H1 (cell line): Measurements from ENCODE around the gene CXXC5. TPM values are rescaled to one million over a fixed set of nuclear protein-coding genes. Genes with fewer than 3 reads are reported as not detected.

Source experiments
- CTCF ChIA-PET: fragments of 300-600 bp; sonication (Branson Sonifier 250); formaldehyde crosslinking; loops from one replicate; lab custom pipeline; 2021; ENCODE audit not compliant: partially characterized antibody; lab: Charles Lee
- POLR2A ChIA-PET: fragments of 300-600 bp; sonication (Branson Sonifier 250); formaldehyde crosslinking; loops from one replicate; lab custom pipeline; 2021; ENCODE audit warnings: inconsistent platforms; ENCODE audit not compliant: partially characterized antibody; lab: Charles Lee
- DNase-seq, 2 experiments: peaks; one replicate each; pipeline versions ENCODE4 v3.0.0 to v3.0.0-alpha.2; 2010 to 2022; ENCODE audit warnings: low spot score in 2 of 2, low read depth in 1 of 2, mixed read lengths in 1 of 2
- FAIRE-seq: peaks from 2 replicates; lab custom pipeline; 2011; peaks lifted over from hg19 to GRCh38; lab: Jason Lieb, UNC
- H2AFZ ChIP-seq: 2 replicates; pipeline ENCODE4 v1.8.1; 2012; ENCODE audit warnings: low read length, inconsistent platforms
- H2AK5ac ChIP-seq: 2 replicates; pipeline ENCODE4 v1.6.1; 2013; ENCODE audit warnings: low read depth, low read length
- H2BK120ac ChIP-seq: replicated peaks from 2 replicates; pipeline ENCODE3; 2013; ENCODE audit warnings: low read depth, low read length, inconsistent platforms
- H2BK12ac ChIP-seq: 2 replicates; pipeline ENCODE4 v1.6.1; 2013; ENCODE audit warnings: low read depth, low read length
- H2BK15ac ChIP-seq: 2 replicates; pipeline ENCODE4 v1.6.1; 2013; ENCODE audit warnings: low read length
- H2BK20ac ChIP-seq: 2 replicates; pipeline ENCODE4 v1.6.1; 2013; ENCODE audit warnings: low read length
- H2BK5ac ChIP-seq: 2 replicates; pipeline ENCODE4 v1.6.1; 2013; ENCODE audit warnings: low read depth, low read length
- H3K14ac ChIP-seq: 2 replicates; pipeline ENCODE4 v1.6.1; 2013; ENCODE audit warnings: inconsistent platforms; ENCODE audit not compliant: insufficient read length
- H3K18ac ChIP-seq: 2 replicates; pipeline ENCODE4 v1.6.1; 2013; ENCODE audit warnings: low read length; ENCODE audit errors: extremely low read depth
- H3K23ac ChIP-seq: 2 replicates; pipeline ENCODE4 v1.6.1; 2013; ENCODE audit warnings: inconsistent platforms; ENCODE audit not compliant: insufficient read length
- H3K23me2 ChIP-seq: 2 replicates; pipeline ENCODE4 v1.6.1; 2013; ENCODE audit warnings: low read depth, low read length
- H3K27ac ChIP-seq: 2 replicates; pipeline ENCODE4 v1.6.1; 2011; ENCODE audit warnings: low read depth, low read length, inconsistent platforms
- H3K27me3 ChIP-seq, 4 experiments: replicated peaks in 1 of 4; 1 replicate in 1 of 4; 2 replicates in 3 of 4; pipeline versions ENCODE4 v1.6.1 to v1.8.1; 2011 to 2013; ENCODE audit warnings: low read length in 3 of 4, mild to moderate bottlenecking in 3 of 4, inconsistent platforms in 2 of 4, mixed read lengths in 2 of 4, moderate library complexity in 1 of 4; ENCODE audit not compliant: control insufficient read depth in 3 of 4, insufficient read depth in 3 of 4; ENCODE audit errors: extremely low read depth in 1 of 4
- H3K36me3 ChIP-seq, 4 experiments: 2 replicates each; pipeline versions ENCODE4 v1.6.1 to v1.8.1; 2011 to 2013; ENCODE audit warnings: mild to moderate bottlenecking in 4 of 4, low read length in 3 of 4, moderate library complexity in 2 of 4, control low read depth in 1 of 4, inconsistent platforms in 1 of 4; ENCODE audit not compliant: insufficient read depth in 4 of 4, control insufficient read depth in 2 of 4
- H3K4ac ChIP-seq: replicated peaks from 2 replicates; pipeline ENCODE3; 2013; ENCODE audit warnings: low read length, low read depth, mixed read lengths, inconsistent platforms; ENCODE audit not compliant: insufficient read length
- H3K4me1 ChIP-seq, 4 experiments: replicated peaks in 1 of 4; 1 replicate in 1 of 4; 2 replicates in 3 of 4; pipeline versions ENCODE4 v1.6.1 to v1.8.1; 2011 to 2013; ENCODE audit warnings: low read length in 3 of 4, inconsistent platforms in 2 of 4, mixed read lengths in 1 of 4; ENCODE audit not compliant: insufficient read depth in 4 of 4, control insufficient read depth in 3 of 4
- H3K4me2 ChIP-seq, 2 experiments: 2 replicates each; pipeline versions ENCODE4 v1.6.1 to v1.8.1; 2011 to 2013; ENCODE audit warnings: low read depth in 2 of 2, low read length in 2 of 2, control low read depth in 1 of 2, inconsistent platforms in 1 of 2, mild to moderate bottlenecking in 1 of 2; ENCODE audit not compliant: insufficient read depth in 1 of 2
- H3K4me3 ChIP-seq, 4 experiments: fragments of 200-600, 300-600 bp in 1 of 4; sonication (generic), shearing (Covaris generic), sonication (Bioruptor Twin) in 1 of 4; 2 replicates each; pipeline versions ENCODE4 v1.5.1 to v1.8.1; 2011 to 2016; ENCODE audit warnings: low read length in 4 of 4, low read depth in 3 of 4, control low read depth in 2 of 4, inconsistent platforms in 2 of 4, mild to moderate bottlenecking in 2 of 4, mixed read lengths in 1 of 4, moderate library complexity in 1 of 4; ENCODE audit not compliant: insufficient read depth in 2 of 4; ENCODE audit errors: extremely low read depth in 1 of 4
- H3K56ac ChIP-seq: replicated peaks from 2 replicates; pipeline ENCODE3; 2013; ENCODE audit warnings: low read depth, mild to moderate bottlenecking, mixed read lengths, low read length, inconsistent platforms; ENCODE audit not compliant: insufficient read length
- H3K79me1 ChIP-seq: 2 replicates; pipeline ENCODE4 v1.6.1; 2013; ENCODE audit warnings: low read depth, low read length, control low read depth
- H3K79me2 ChIP-seq, 2 experiments: 2 replicates each; pipeline versions ENCODE4 v1.6.1 to v1.8.1; 2012 to 2013; ENCODE audit warnings: low read length in 2 of 2, mild to moderate bottlenecking in 2 of 2, inconsistent platforms in 1 of 2; ENCODE audit not compliant: insufficient read depth in 2 of 2, control insufficient read depth in 1 of 2
- H3K9ac ChIP-seq, 4 experiments: replicated peaks in 1 of 4; 1 replicate in 1 of 4; 2 replicates in 3 of 4; pipeline versions ENCODE4 v1.6.1 to v1.8.1; 2011 to 2013; ENCODE audit warnings: low read depth in 3 of 4, low read length in 3 of 4, control low read depth in 2 of 4, mild to moderate bottlenecking in 2 of 4, moderate library complexity in 2 of 4, inconsistent platforms in 1 of 4; ENCODE audit errors: extremely low read depth in 1 of 4
- H3K9me3 ChIP-seq, 2 experiments: 2 replicates each; pipeline versions ENCODE4 v1.6.1 to v1.8.1; 2012 to 2013; ENCODE audit warnings: mild to moderate bottlenecking in 2 of 2, moderate library complexity in 2 of 2, control low read depth in 1 of 2, inconsistent platforms in 1 of 2, low read depth in 1 of 2, low read length in 1 of 2, mixed read lengths in 1 of 2; ENCODE audit not compliant: insufficient read depth in 2 of 2
- H4K20me1 ChIP-seq, 2 experiments: replicated peaks in 1 of 2; 2 replicates each; pipeline versions ENCODE3 to v1.8.1; 2011 to 2013; ENCODE audit warnings: inconsistent platforms in 2 of 2, low read length in 2 of 2, mild to moderate bottlenecking in 1 of 2; ENCODE audit not compliant: insufficient read depth in 2 of 2, control insufficient read depth in 1 of 2
- H4K5ac ChIP-seq: 2 replicates; pipeline ENCODE4 v1.6.1; 2013; ENCODE audit warnings: low read length, low read depth, mixed read lengths, inconsistent platforms; ENCODE audit not compliant: insufficient read length
- H4K8ac ChIP-seq: 2 replicates; pipeline ENCODE4 v1.8.0; 2013; ENCODE audit warnings: mild to moderate bottlenecking, moderate library complexity, low read length, inconsistent platforms; ENCODE audit not compliant: insufficient read depth; ENCODE audit errors: extremely low read depth
- H4K91ac ChIP-seq: replicated peaks from 2 replicates; pipeline ENCODE3; 2013; ENCODE audit warnings: low read length, mixed read lengths, inconsistent platforms; ENCODE audit not compliant: insufficient read length
- ASH2L ChIP-seq: fragments of 200-600, 300-600 bp; sonication (generic); IDR thresholded peaks from one replicate; pipeline ENCODE4 v1.7.1; 2017; ENCODE audit warnings: low read length
- JUND ChIP-seq: IDR thresholded peaks from 2 replicates; pipeline ENCODE4 v1.6.1; 2011; ENCODE audit warnings: mild to moderate bottlenecking, improper control_type of control experiment, low read length
- RFX5 ChIP-seq: IDR thresholded peaks from 2 replicates; pipeline ENCODE4 v1.6.1; 2011; ENCODE audit warnings: low read depth, low read length, improper control_type of control experiment, borderline replicate concordance
- WGBS, 2 experiments: shearing (Covaris generic) in 1 of 2; methylation state at CpG; one replicate each; pipeline versions ENCODE4 v1.1.6 to v1.1.7; 2013 to 2015; ENCODE audit warnings: low lambda C conversion rate in 2 of 2, mixed read lengths in 2 of 2, inconsistent platforms in 1 of 2, low coverage in 1 of 2, missing lambda C conversion rate in 1 of 2; ENCODE audit not compliant: insufficient replicate concordance in 2 of 2, insufficient coverage in 1 of 2, insufficient read length in 1 of 2; ENCODE audit errors: extremely low coverage in 1 of 2, missing lambda C conversion rate in 1 of 2; 5-methylcytosine and 5-hydroxymethylcytosine counted together
- polyA plus RNA-seq, 7 experiments: library from polyadenylated mRNA; depleted of rRNA in 3 of 7; stranded (reverse) in 5 of 7; unstranded in 2 of 7; fragments of >200 nt in 5 of 7; fragments of 200-250 nt in 2 of 7; gene quantifications; 1 replicate in 5 of 7; 2 replicates in 1 of 7; 4 replicates in 1 of 7; pipeline versions ENCODE4 v1.2.1 to v1.2.3, GENCODE V29; 2011 to 2013; ENCODE audit warnings: missing spikeins in 2 of 7, mixed read lengths in 2 of 7
- total RNA-seq: library from RNA; stranded (reverse); fragmentation: NEBNext Ultra II Directional; extraction: Animal tissue kit (Norgen Biotek cat#: 25700); gene quantifications from 2 replicates; pipeline ENCODE4 v1.2.1, GENCODE V29; 2021

The CXXC5 gene
- total and polyA plus RNA-seq, 2 of the 8 experiments (the other 6 are each of a cell fraction or from before 2014, with no cell fraction given): 61.4 to 74.0 TPM

DNA sequence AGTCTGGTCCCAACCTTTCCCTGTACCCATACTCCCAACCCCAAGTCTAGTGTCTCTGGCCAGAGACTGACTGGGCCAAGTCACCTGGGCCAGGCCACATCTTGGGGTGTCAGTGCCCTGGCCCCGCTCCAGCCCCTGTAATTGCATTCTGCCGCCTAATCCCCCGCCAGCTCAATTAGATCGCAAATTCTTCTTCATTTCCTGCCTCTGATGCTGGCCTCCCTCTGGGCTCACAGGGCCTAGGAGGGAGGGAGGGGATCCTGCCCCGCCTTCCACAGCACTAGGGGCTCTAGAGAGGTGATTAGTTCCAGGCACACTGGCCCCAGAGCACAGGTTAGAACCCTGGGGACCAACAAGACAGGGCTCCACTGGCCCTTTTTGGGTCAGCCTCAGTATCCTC lies 5.5 kb downstream of the CXXC5 start:
- Histone ChIP-seq H2AFZ (no peak overlapping the region), H2BK12ac (0 out of 2 replicates have a peak overlapping the region, but pooled peaks have one; percentile 62), H3K14ac (no peak overlapping the region), H3K79me1 (peaks cover 49% of the 10 kb centered on the region), H2BK20ac (no peak overlapping the region), H4K8ac (0 out of 2 replicates have a peak overlapping the region, but pooled peaks have one; percentile 31), H2BK120ac (no peak overlapping the region), H3K4me3 (no peak overlapping the region), H3K4me1 (peaks cover 28 to 62% (median 60%) of the 10 kb centered on the region in 4 experiments), H4K20me1 (peaks cover 48 to 55% of the 10 kb centered on the region in 2 experiments), H3K56ac (no peak overlapping the region), H2BK15ac (no peak overlapping the region; the same call in 1 of the 2 replicates), H4K91ac (no peak overlapping the region), H3K4ac (no peak overlapping the region), H3K23me2 (peaks cover 12% of the 10 kb centered on the region), H3K27ac (no peak overlapping the region), H3K23ac (no peak overlapping the region), H3K9me3 (no peaks in the 10 kb centered on the region), H3K4me2 (peak overlapping the region; percentile 47 to 97), H2AK5ac (0 out of 2 replicates have a peak overlapping the region, but pooled peaks have one; percentile 75), H3K36me3 (no peaks in the 10 kb centered on the region), H3K27me3 (no peaks in the 10 kb centered on the region; a peak in 1 of 7 replicates), H3K18ac (0 out of 2 replicates have a peak overlapping the region, but pooled peaks have one; percentile 25), H3K79me2 (peaks cover 44 to 92% of the 10 kb centered on the region in 2 experiments), H3K9ac (no peak overlapping the region), H4K5ac (no peak overlapping the region), H2BK5ac (no peak overlapping the region)
- no peak for DNase-seq
- ChIA-PET CTCF (interaction anchor here (0.9 to 14.5 kb wide), 12 partner anchors 11 to 122 kb away, joined by 3 to 224 read pairs (median 8); no protein-coding TSS in a partner anchor), POLR2A (interaction anchor here (0.7 to 14.7 kb wide), 13 partner anchors 11 to 110 kb away, joined by 3 to 212 read pairs (median 4); no protein-coding TSS in a partner anchor)
- no peak for TF ChIP-seq RFX5
- peak; percentile 20 for TF ChIP-seq ASH2L
- TF ChIP-seq JUND: no peak
- FAIRE-seq: no peak
- 30% methylated on average over 4 of the region's 5 CpGs; no CpG with 5 or more reads in 1 of the 2 experiments for WGBS, 2 experiments
